ENCODE data around the gene CTNND2. TPM values are rescaled to one million over a fixed set of nuclear protein-coding genes. Genes with fewer than 3 reads are reported as not detected.

The CTNND2 gene
- total and polyA plus RNA-seq, 9 of the 15 experiments (the other 6 are each of a cell fraction or from before 2014, with no cell fraction given) = 0.03 to 0.35 TPM; not detected in 7

DNA sequence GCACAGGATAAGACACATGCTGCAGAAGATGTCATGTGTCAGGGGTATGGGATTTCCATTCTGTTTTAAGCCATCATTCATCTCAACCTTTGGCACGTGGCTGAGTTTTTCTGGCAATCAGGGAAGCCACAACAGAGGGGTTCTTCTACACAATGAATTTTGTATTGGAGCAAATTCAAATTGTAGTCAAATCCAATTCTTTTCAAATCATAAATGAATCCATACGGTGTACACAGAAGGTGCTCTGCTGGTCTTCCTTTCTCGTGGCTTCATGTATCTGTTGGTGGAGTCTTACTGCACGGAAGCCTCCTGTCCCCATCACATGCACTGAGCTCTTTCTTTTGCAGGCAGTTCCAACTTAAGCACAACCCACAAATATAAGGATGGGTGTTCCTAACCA lies 706.5 kb downstream of the CTNND2 start:
- POLR2A ChIA-PET = no interaction called here
- TF ChIP-seq HDGF (IDR thresholded peaks at IDR 0.05) (no peak), SMC3 (conservative IDR thresholded peaks at IDR 0.05; ENCODE audit: insufficient read depth, low read depth, low read length) (no peak), MYC (IDR thresholded peaks at IDR 0.05; ENCODE audit: low read depth, low read length) (no peak), MYC (CRISPR knock-in tag; IDR thresholded peaks at IDR 0.05; ENCODE audit: borderline replicate concordance, low read depth) (no peak), NCOA4 (IDR thresholded peaks at IDR 0.05; ENCODE audit: partially characterized antibody) (no peak), CXXC5 (CRISPR knock-in tag; IDR thresholded peaks at IDR 0.05) (no peak), GATAD2A (IDR thresholded peaks at IDR 0.05) (no peak), ZNF780A (CRISPR knock-in tag; IDR thresholded peaks at IDR 0.05) (no peak), MAZ (CRISPR knock-in tag; conservative IDR thresholded peaks at IDR 0.05 in 1 of 2, IDR thresholded peaks at IDR 0.05 in 1 of 2) (no peak), POLR2A (conservative IDR thresholded peaks at IDR 0.05) (no peak), HDAC8 (tag; IDR thresholded peaks at IDR 0.05) (no peak), ARID2 (IDR thresholded peaks at IDR 0.05) (no peak), POLR2AphosphoS2 (IDR thresholded peaks at IDR 0.05; ENCODE audit: low read length) (no peak)
- TF ChIP-seq, protein P1, sequence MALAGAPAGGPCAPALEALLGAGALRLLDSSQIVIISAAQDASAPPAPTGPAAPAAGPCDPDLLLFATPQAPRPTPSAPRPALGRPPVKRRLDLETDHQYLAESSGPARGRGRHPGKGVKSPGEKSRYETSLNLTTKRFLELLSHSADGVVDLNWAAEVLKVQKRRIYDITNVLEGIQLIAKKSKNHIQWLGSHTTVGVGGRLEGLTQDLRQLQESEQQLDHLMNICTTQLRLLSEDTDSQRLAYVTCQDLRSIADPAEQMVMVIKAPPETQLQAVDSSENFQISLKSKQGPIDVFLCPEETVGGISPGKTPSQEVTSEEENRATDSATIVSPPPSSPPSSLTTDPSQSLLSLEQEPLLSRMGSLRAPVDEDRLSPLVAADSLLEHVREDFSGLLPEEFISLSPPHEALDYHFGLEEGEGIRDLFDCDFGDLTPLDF (CRISPR knock-in tag; IDR thresholded peaks at IDR 0.05) = no peak
- Histone ChIP-seq H3K27ac (ENCODE audit: extremely low read depth, low read depth, low read length) (no peak overlapping the region), H3K36me3 (ENCODE audit: control insufficient read depth, insufficient read depth, low read length) (no peaks in the 10 kb centered on the region), H3K27me3 (ENCODE audit: control insufficient read depth in 2 of 2, insufficient read depth in 2 of 2, low read length in 2 of 2) (peaks cover 0 to 1% of the 10 kb centered on the region in 2 experiments; a peak in 3 of 5 replicates), H4K20me1 (replicated peaks; ENCODE audit: control insufficient read depth, insufficient read depth, low read length) (no peaks in the 10 kb centered on the region), H3K9me3 (replicated peaks; ENCODE audit: control insufficient read depth, insufficient read depth, low read depth, low read length) (no peaks in the 10 kb centered on the region), H3K4me3 (no peak overlapping the region), H2AFZ (ENCODE audit: low read depth, low read length) (no peak overlapping the region), H3K9me1 (ENCODE audit: control insufficient read depth, insufficient read depth, low read length) (no peaks in the 10 kb centered on the region), H3K9ac (ENCODE audit: insufficient read depth in 1 of 2, low read depth in 2 of 2, low read length in 2 of 2) (no peak overlapping the region), H3K4me1 (replicated peaks in 1 of 2; ENCODE audit: control insufficient read depth in 2 of 2, insufficient read depth in 2 of 2, low read length in 2 of 2) (no peaks in the 10 kb centered on the region), H3K4me2 (ENCODE audit: insufficient read depth, low read length) (no peak overlapping the region), H3K79me2 (ENCODE audit: control insufficient read depth, insufficient read depth, low read length) (no peaks in the 10 kb centered on the region)
- DNase-seq (ENCODE audit: extremely low read depth in 1 of 4, low spot score in 3 of 4) = no peak
- intact Hi-C loops (cut with micrococcal nuclease) (loop anchor here (10.0 kb wide), 1 partner anchor 333 kb away; no protein-coding TSS in a partner anchor), in situ Hi-C loops (cut with MboI) (no loop called here)
- no peak for ATAC-seq
- CTCF ChIA-PET (ENCODE audit: low intra/inter-chr PET ratio) = no interaction called here
- 0% methylated on average over 4 of the region's 4 CpGs for WGBS (ENCODE audit: insufficient coverage, low coverage, missing lambda C conversion rate)
- FAIRE-seq = no peak
- no TSS peak for BruUV-seq (replicated peaks)

Data from K562 (cell line).